C4-2B (cell line): Measurements from ENCODE around the gene TPSB2.

Experiments
- CTCF ChIP-seq: fragments of 450-650 bp; conservative IDR thresholded peaks from 2 replicates; pipeline ENCODE4 v1.5.1; 2017; ENCODE audit warnings: mild to moderate bottlenecking
- ZFX ChIP-seq: fragments of 450-650 bp; IDR thresholded peaks from 2 replicates; pipeline ENCODE4 v1.6.1; 2017

DNA sequence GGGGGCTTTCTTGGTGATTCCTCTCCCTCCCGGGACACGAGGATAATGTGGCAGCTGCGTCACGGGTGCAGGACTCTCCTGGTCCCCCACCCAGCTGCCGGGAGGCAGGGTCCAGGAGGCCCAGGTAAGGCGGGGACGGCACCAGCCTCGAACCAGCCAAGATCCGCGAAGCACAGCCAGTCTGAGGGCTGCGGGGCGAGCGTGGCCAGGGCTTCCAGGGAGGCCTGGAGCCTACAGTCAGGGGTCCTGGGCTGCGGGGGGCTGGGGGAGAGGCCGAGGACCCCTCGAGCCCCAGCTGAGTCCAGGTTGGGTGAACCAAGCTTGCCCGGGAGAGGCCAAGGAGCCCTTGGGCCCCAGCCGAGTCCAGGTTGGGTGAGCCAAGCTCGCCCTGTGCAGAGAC is 35.8 kb upstream of the TPSB2 start:
- TF ChIP-seq CTCF (no peak), ZFX (no peak)
